ENCODE data around the gene NELFB. TPM values are rescaled to one million over a fixed set of nuclear protein-coding genes. Genes with fewer than 3 reads are reported as not detected.

The NELFB gene
- total and polyA plus RNA-seq, 2 donors (not counting 1 experiment from before 2014, with no cell fraction given) = 53.7 to 55.8 TPM

- intact Hi-C loops (cut with micrococcal nuclease) = no loop called here
- CTCF ChIA-PET = interaction anchor here (0.9 to 2.4 kb wide), 5 partner anchors 20 to 494 kb away, joined by 3 to 7 read pairs (median 3); partner anchors contain the start of genes EXD3, NOXA1, NRARP and RNF224
- peak; percentile 22 for DNase-seq
- peaks cover 0 to 3% (median 0%) of the 10 kb centered on the region in 3 donors for H3K9me3 ChIP-seq (ENCODE audit: control extremely low read depth in 1 of 3, control insufficient read depth in 2 of 3, insufficient read depth in 1 of 3, low read length in 2 of 3)
- no peak overlapping the region for H3K4me3 ChIP-seq (ENCODE audit: control extremely low read depth in 1 of 5, extremely low read depth in 1 of 5, insufficient read depth in 1 of 5, low read depth in 2 of 5, low read length in 4 of 5)
- WGBS (ENCODE audit: insufficient coverage) = 91% methylated on average over 33 of the region's 39 CpGs
- Mint-ChIP-seq H3K4me1 (peaks cover 39% of the 10 kb centered on the region), H3K27ac (peak overlapping the region; percentile 74), H3K27me3 (no peaks in the 10 kb centered on the region), H3K9me3 (ENCODE audit: insufficient read depth) (no peaks in the 10 kb centered on the region), H3K4me3 (no peak overlapping the region)
- no peaks in the 10 kb centered on the region for H3K27me3 ChIP-seq (replicated peaks in 1 of 4; ENCODE audit: control extremely low read depth in 1 of 4, control insufficient read depth in 3 of 4, insufficient read depth in 4 of 4, low read length in 3 of 4)
- H3K9ac ChIP-seq (ENCODE audit: low read length) = no peak overlapping the region
- no peak overlapping the region for H3K27ac ChIP-seq (ENCODE audit: low read length in 2 of 2)
- H3K79me2 ChIP-seq (ENCODE audit: control insufficient read depth, insufficient read depth, low read length) = peaks cover 14% of the 10 kb centered on the region
- H3K4me1 ChIP-seq (ENCODE audit: control insufficient read depth in 2 of 2, insufficient read depth in 2 of 2, low read length in 2 of 2) = peaks cover 22 to 51% of the 10 kb centered on the region in 2 donors
- H2AFZ ChIP-seq (ENCODE audit: insufficient read depth, low read depth, low read length, poor library complexity, severe bottlenecking) = no peak overlapping the region
- POLR2A ChIA-PET = interaction anchor here (0.7 to 0.9 kb wide), 2 partner anchors 45 to 179 kb away, joined by 3 read pairs; no protein-coding TSS in a partner anchor
- ATAC-seq (ENCODE audit: low read depth) = no peak
- H3K36me3 ChIP-seq (replicated peaks in 1 of 2; ENCODE audit: control extremely low read depth in 1 of 2, control insufficient read depth in 1 of 2, extremely low read depth in 1 of 2, insufficient read depth in 2 of 2, low read length in 1 of 2) = peaks cover 0 to 12% of the 10 kb centered on the region in 2 experiments
- peak overlapping the region; percentile 64 for H3K4me2 ChIP-seq (replicated peaks; ENCODE audit: low read depth, low read length, poor library complexity, severe bottlenecking)
- H4K20me1 ChIP-seq (ENCODE audit: control insufficient read depth, insufficient read depth, low read length, poor library complexity, severe bottlenecking) = peaks cover 25% of the 10 kb centered on the region
- no peak for TF ChIP-seq EZH2 (IDR thresholded peaks at IDR 0.05; ENCODE audit: borderline replicate concordance, insufficient read depth, low read depth, low read length, poor library complexity, severe bottlenecking)
- no peak for TF ChIP-seq CTCF (IDR thresholded peaks at IDR 0.05)
Measured at GRCh38 chr9:137281345-137282116, 26.4 kb downstream of the NELFB start.

GRCh38 chr9:137286975-137287383 lies 31.9 kb downstream of the NELFB start:
- Histone ChIP-seq H2AFZ (ENCODE audit: insufficient read depth, low read depth, low read length, poor library complexity, severe bottlenecking) (no peak overlapping the region), H3K36me3 (replicated peaks in 1 of 2; ENCODE audit: control extremely low read depth in 1 of 2, control insufficient read depth in 1 of 2, extremely low read depth in 1 of 2, insufficient read depth in 2 of 2, low read length in 1 of 2) (peaks cover 0 to 3% of the 10 kb centered on the region in 2 experiments), H3K9me3 (ENCODE audit: control extremely low read depth in 1 of 3, control insufficient read depth in 2 of 3, insufficient read depth in 1 of 3, low read length in 2 of 3) (peaks cover 0 to 10% (median 0%) of the 10 kb centered on the region in 3 donors), H3K4me3 (ENCODE audit: control extremely low read depth in 1 of 5, extremely low read depth in 1 of 5, insufficient read depth in 1 of 5, low read depth in 2 of 5, low read length in 4 of 5) (no peak overlapping the region), H3K4me2 (replicated peaks; ENCODE audit: low read depth, low read length, poor library complexity, severe bottlenecking) (peak overlapping the region; percentile 18), H3K79me2 (ENCODE audit: control insufficient read depth, insufficient read depth, low read length) (no peaks in the 10 kb centered on the region), H3K27me3 (replicated peaks in 1 of 4; ENCODE audit: control extremely low read depth in 1 of 4, control insufficient read depth in 3 of 4, insufficient read depth in 4 of 4, low read length in 3 of 4) (no peaks in the 10 kb centered on the region), H3K9ac (ENCODE audit: low read length) (no peak overlapping the region), H4K20me1 (ENCODE audit: control insufficient read depth, insufficient read depth, low read length, poor library complexity, severe bottlenecking) (no peaks in the 10 kb centered on the region), H3K27ac (ENCODE audit: low read length in 2 of 2) (peak overlapping the region; percentile 38 to 81), H3K4me1 (ENCODE audit: control insufficient read depth in 2 of 2, insufficient read depth in 2 of 2, low read length in 2 of 2) (peaks cover 19 to 32% of the 10 kb centered on the region in 2 donors)
- intact Hi-C loops (cut with micrococcal nuclease) = loop anchor here (2.0 kb wide), 1 partner anchor 158 kb away; no protein-coding TSS in a partner anchor
- ChIA-PET POLR2A (interaction anchor here (0.5 to 0.6 kb wide), 2 partner anchors 17 to 155 kb away, joined by 4 read pairs; no protein-coding TSS in a partner anchor), CTCF (interaction anchor here (1.0 to 1.9 kb wide), 12 partner anchors 10 to 293 kb away, joined by 3 to 11 read pairs (median 4); partner anchors contain the start of genes ANAPC2, SSNA1 and TOR4A)
- H3K27me3 Mint-ChIP-seq = no peaks in the 10 kb centered on the region
- TF ChIP-seq CTCF (IDR thresholded peaks at IDR 0.05) (peak; percentile 18), EZH2 (IDR thresholded peaks at IDR 0.05; ENCODE audit: borderline replicate concordance, insufficient read depth, low read depth, low read length, poor library complexity, severe bottlenecking) (no peak)
- peaks cover 24% of the 10 kb centered on the region for H3K4me1 Mint-ChIP-seq
- H3K27ac Mint-ChIP-seq = peak overlapping the region; percentile 83
- DNase-seq = peak; percentile 60
- peak; percentile 35 for ATAC-seq (ENCODE audit: low read depth)
- H3K4me3 Mint-ChIP-seq = peak overlapping the region; percentile 32
- no peaks in the 10 kb centered on the region for H3K9me3 Mint-ChIP-seq (ENCODE audit: insufficient read depth)
- WGBS (ENCODE audit: insufficient coverage) = 63% methylated on average over 14 of the region's 14 CpGs

All from B cell (primary cell).